CD4-positive, alpha-beta memory T cell (primary cell): ENCODE data around the gene CTDNEP1. TPM values are rescaled to one million over a fixed set of nuclear protein-coding genes. Genes with fewer than 3 reads are reported as not detected.

Experiments used
- CTCF ChIA-PET: fragments of 350-600 bp; sonication (Branson Sonifier 250); formaldehyde crosslinking; loops from one replicate; lab custom pipeline; 2021; ENCODE audit warnings: inconsistent platforms; ENCODE audit not compliant: partially characterized antibody; lab: Charles Lee
- POLR2A ChIA-PET: fragments of 350-600 bp; sonication (Branson Sonifier 250); formaldehyde crosslinking; loops from one replicate; lab custom pipeline; 2021; ENCODE audit not compliant: partially characterized antibody; lab: Charles Lee
- DNase-seq, 5 donors: peaks; one replicate each; pipeline versions ENCODE4 v3.0.0 to v3.0.0-alpha.2; 2020 to 2022; ENCODE audit warnings: mixed read lengths in 1 of 5
- H3K27ac ChIP-seq: one replicate; pipeline ENCODE4 v1.7.0; 2013; ENCODE audit warnings: low read depth, low read length
- H3K27me3 ChIP-seq: 2 replicates; pipeline ENCODE4 v1.7.0; 2013; ENCODE audit warnings: mild to moderate bottlenecking, low read length, moderate library complexity; ENCODE audit not compliant: insufficient read depth
- H3K36me3 ChIP-seq: 2 replicates; pipeline ENCODE4 v1.7.0; 2013; ENCODE audit warnings: mild to moderate bottlenecking, low read length, moderate library complexity; ENCODE audit not compliant: insufficient read depth
- H3K4me1 ChIP-seq: 2 replicates; pipeline ENCODE4 v1.7.0; 2013; ENCODE audit warnings: mild to moderate bottlenecking, low read length, moderate library complexity; ENCODE audit not compliant: insufficient read depth
- H3K4me3 ChIP-seq, 2 donors: one replicate each; pipeline ENCODE4 v1.7.0; 2013; ENCODE audit warnings: low read length in 2 of 2, mild to moderate bottlenecking in 1 of 2
- H3K9me3 ChIP-seq, 2 donors: one replicate each; pipeline ENCODE4 v1.7.0; 2013; ENCODE audit warnings: low read length in 2 of 2, control low read depth in 1 of 2; ENCODE audit not compliant: control insufficient read depth in 1 of 2
- H3K27ac Mint-ChIP-seq, 7 donors: one replicate each; pipeline ENCODE4 v1.8.0; 2020 to 2021; ENCODE audit warnings: mixed read lengths in 7 of 7, mild to moderate bottlenecking in 6 of 7, inconsistent platforms in 3 of 7, moderate library complexity in 3 of 7
- H3K27me3 Mint-ChIP-seq, 2 donors: one replicate each; pipeline ENCODE4 v1.8.0; 2020 to 2021; ENCODE audit warnings: mixed read lengths in 2 of 2
- H3K36me3 Mint-ChIP-seq, 2 donors: one replicate each; pipeline ENCODE4 v1.8.0; 2020 to 2021; ENCODE audit warnings: mixed read lengths in 2 of 2, inconsistent platforms in 1 of 2, mild to moderate bottlenecking in 1 of 2
- H3K4me1 Mint-ChIP-seq, 4 donors: one replicate each; pipeline ENCODE4 v1.8.0; 2020 to 2021; ENCODE audit warnings: mixed read lengths in 4 of 4, mild to moderate bottlenecking in 1 of 4
- H3K4me3 Mint-ChIP-seq, 8 donors: one replicate each; pipeline ENCODE4 v1.8.0; 2020 to 2021; ENCODE audit warnings: mixed read lengths in 8 of 8, mild to moderate bottlenecking in 7 of 8, moderate library complexity in 6 of 8, inconsistent platforms in 3 of 8
- H3K9me3 Mint-ChIP-seq, 8 donors: one replicate each; pipeline ENCODE4 v1.8.0; 2020 to 2021; ENCODE audit warnings: mixed read lengths in 8 of 8, mild to moderate bottlenecking in 5 of 8, inconsistent platforms in 3 of 8, moderate library complexity in 1 of 8
- intact Hi-C: fragments of 100-400 bp; cut with micrococcal nuclease; formaldehyde crosslinking; loops from one replicate; pipeline ENCODE4 v1.15.1; 2023
- polyA plus RNA-seq, 2 donors: library from polyadenylated mRNA; unstranded; fragments of 300-500 nt; fragmentation: Illumina TruSeq; gene quantifications; one replicate each; pipeline ENCODE4 v1.2.3, GENCODE V29; 2021
- total RNA-seq, 2 experiments: library from RNA; stranded (reverse); gene quantifications; one replicate each; pipeline ENCODE4 v1.2.3, GENCODE V29; 2021

CTDNEP1 gene
- 100 to 1,000 TPM; 145 to 157 TPM for total RNA-seq
- polyA plus RNA-seq, result 10 to 100 TPM; 42.4 to 59.1 TPM

- Mint-ChIP-seq H3K4me3 (peak within 1 kb of the TSS; percentile 91 to 97 (median 95)), H3K36me3 (peaks cover 12 to 48% of the 10 kb centered on the region in 2 donors), H3K27ac (peak within 1 kb of the TSS; percentile 98 to 100 (median 99)), H3K27me3 (no peaks in the 10 kb centered on the region), H3K9me3 (peaks cover 0 to 1% (median 0%) of the 10 kb centered on the region in 8 donors), H3K4me1 (peaks cover 25 to 53% (median 40%) of the 10 kb centered on the region in 4 donors)
- Histone ChIP-seq H3K36me3 (peaks cover 7% of the 10 kb centered on the region), H3K9me3 (no peaks in the 10 kb centered on the region), H3K27me3 (no peaks in the 10 kb centered on the region), H3K4me1 (peaks cover 37% of the 10 kb centered on the region), H3K27ac (peak within 1 kb of the TSS; percentile 98), H3K4me3 (peak within 1 kb of the TSS; percentile 71 to 92)
- POLR2A ChIA-PET, result interaction anchor here (0.6 to 4.8 kb wide), 13 partner anchors 10 to 436 kb away, joined by 3 to 115 read pairs (median 4); partner anchors contain the start of genes ACADVL, ACAP1, DLG4 and DVL2
- intact Hi-C loops, result loop anchor here (1.0 to 5.0 kb wide), 8 partner anchors 10 to 321 kb away; partner anchors contain the start of genes EIF5A, PHF23, POLR2A and TMEM256
- CTCF ChIA-PET, result interaction anchor here (0.8 to 1.7 kb wide), 2 partner anchors 15 to 206 kb away, joined by 3 read pairs; no protein-coding TSS in a partner anchor
- peak; percentile 99 to 100 (median 99) for DNase-seq
Measured at GRCh38 chr17:7251661-7252175, at the start of gene CTDNEP1. Gene CTDNEP1, minus strand, starts transcription at chr17:7251734. Its CDS starts 438 bp downstream, at chr17:7251296.

DNA sequence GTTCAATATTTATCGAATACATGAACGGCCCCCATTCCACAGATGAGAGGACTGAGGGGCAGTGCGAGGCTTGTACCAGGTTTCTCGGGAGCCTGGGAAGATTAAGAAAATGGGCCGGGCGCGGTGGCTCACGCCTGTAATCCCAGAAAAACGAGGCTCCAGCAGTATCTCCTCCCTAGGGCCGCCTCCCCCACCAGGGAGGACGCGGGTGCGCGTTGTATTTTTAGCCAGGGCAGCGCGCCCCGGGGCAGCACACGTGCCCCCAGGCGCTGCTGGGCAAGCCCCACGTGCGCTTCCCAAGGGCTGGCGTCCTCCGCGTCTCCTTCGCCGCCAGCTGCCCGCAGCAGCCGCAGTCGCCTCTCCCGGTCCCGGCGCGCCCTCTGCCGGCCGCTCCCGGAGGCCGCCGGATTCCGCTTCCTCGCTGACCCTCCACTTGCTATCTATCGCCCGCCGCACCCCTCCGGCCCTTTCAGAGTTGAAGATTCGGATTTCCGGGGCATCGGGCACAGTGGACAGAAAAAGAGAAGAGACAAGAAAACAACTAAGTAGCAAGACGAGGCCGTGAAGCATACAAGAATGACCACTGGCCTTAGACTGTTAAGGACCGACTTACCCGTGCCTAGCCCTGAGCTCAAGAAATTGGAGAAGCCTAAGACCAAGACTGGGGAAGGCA, 44.8 kb upstream of the CTDNEP1 start:
- H3K4me1 ChIP-seq, result peaks cover 26% of the 10 kb centered on the region
- Mint-ChIP-seq H3K9me3 (no peaks in the 10 kb centered on the region), H3K27me3 (peaks cover 2 to 19% of the 10 kb centered on the region in 2 donors), H3K36me3 (no peaks in the 10 kb centered on the region), H3K4me1 (peaks cover 7 to 31% (median 18%) of the 10 kb centered on the region in 4 donors), H3K27ac (peak overlapping the region in 3 of 7 donors; percentile 55 to 60 (median 59)), H3K4me3 (peak overlapping the region in 6 of 8 donors; percentile 8 to 86 (median 50))
- H3K4me3 ChIP-seq, result no peak overlapping the region
- no peaks in the 10 kb centered on the region for H3K9me3 ChIP-seq
- POLR2A ChIA-PET, result interaction anchor here (0.6 to 2.3 kb wide), 15 partner anchors 10 to 278 kb away, joined by 3 to 30 read pairs (median 5); partner anchors contain the start of genes ACADVL, ACAP1, DLG4 and GABARAP
- peak; percentile 41 to 62 (median 51) for DNase-seq
- H3K27me3 ChIP-seq, result no peaks in the 10 kb centered on the region
- H3K27ac ChIP-seq, result no peak overlapping the region
- H3K36me3 ChIP-seq, result no peaks in the 10 kb centered on the region
- CTCF ChIA-PET, result interaction anchor here (0.6 to 4.4 kb wide), 38 partner anchors 9 to 385 kb away, joined by 3 to 79 read pairs (median 4); partner anchors contain the start of genes ACADVL, ACAP1, DLG4 and GABARAP
- intact Hi-C loops, result loop anchor here (1.0 to 10.0 kb wide), 5 partner anchors 10 to 251 kb away; no protein-coding TSS in a partner anchor

DNA sequence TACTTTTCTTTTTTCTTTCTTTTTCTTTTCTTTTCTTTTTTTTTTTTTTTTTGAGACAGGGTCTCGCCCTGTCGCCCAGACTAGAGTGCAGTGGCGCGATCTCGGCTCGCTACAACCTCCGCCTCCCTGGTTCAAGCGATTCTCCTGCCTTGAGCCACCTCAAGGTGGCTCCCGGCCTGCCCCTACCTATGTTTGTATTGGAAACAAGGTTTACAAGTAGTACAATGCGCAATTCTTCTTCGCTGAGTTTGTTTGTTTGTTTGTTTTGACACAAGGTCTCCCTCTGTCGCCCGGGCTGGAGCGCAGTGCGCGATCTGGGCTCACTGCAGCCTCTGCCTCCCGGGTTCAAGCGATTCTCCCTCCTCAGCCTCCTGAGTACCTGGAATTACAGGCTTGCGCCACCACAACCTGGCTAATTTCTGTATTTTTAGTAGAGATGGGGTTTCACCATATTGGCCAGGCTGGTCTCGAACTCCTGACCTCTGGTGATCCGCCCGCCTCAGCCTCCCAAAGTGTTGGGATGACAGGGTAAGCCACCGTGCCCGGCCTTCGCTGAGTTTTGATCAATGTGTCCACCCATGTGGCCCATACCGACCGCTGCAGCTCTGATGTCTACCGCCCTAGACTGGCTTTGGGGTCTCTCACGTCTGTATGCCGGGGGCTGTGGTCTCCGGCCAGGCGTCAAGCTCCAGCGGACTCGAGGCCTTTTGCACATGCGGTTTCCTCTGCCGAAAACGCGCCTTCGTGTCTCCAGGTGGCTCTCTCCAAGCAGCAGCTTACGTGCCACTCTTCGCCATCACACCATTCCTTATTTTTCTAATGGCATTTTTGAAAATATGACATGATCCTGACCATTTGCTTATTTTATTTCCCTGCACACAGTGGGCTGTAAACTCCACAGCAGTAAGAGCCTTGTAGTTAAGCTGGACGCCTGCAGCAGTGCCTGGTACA, 44.0 kb upstream of the CTDNEP1 start:
- CTCF ChIA-PET, result interaction anchor here (0.8 to 4.4 kb wide), 27 partner anchors 9 to 251 kb away, joined by 3 to 79 read pairs (median 5); partner anchors contain the start of genes ACADVL, ACAP1, DLG4 and KCTD11
- Histone ChIP-seq H3K9me3 (no peaks in the 10 kb centered on the region), H3K4me1 (peaks cover 26% of the 10 kb centered on the region), H3K27ac (no peak overlapping the region), H3K4me3 (peak overlapping the region in 1 of 2 donors; percentile 41), H3K36me3 (no peaks in the 10 kb centered on the region), H3K27me3 (no peaks in the 10 kb centered on the region)
- DNase-seq, result peak in 1 of 5 donors; percentile 7
- Mint-ChIP-seq H3K27me3 (peaks cover 2 to 19% of the 10 kb centered on the region in 2 donors), H3K4me1 (peaks cover 7 to 31% (median 18%) of the 10 kb centered on the region in 4 donors), H3K4me3 (peak overlapping the region; percentile 71 to 96 (median 81)), H3K36me3 (no peaks in the 10 kb centered on the region), H3K27ac (peak overlapping the region in 5 of 7 donors; percentile 8 to 91 (median 52)), H3K9me3 (no peaks in the 10 kb centered on the region)
- intact Hi-C loops, result loop anchor here (1.0 to 10.0 kb wide), 5 partner anchors 11 to 250 kb away; no protein-coding TSS in a partner anchor
- POLR2A ChIA-PET, result interaction anchor here (0.6 to 2.3 kb wide), 10 partner anchors 9 to 279 kb away, joined by 3 to 30 read pairs (median 5); partner anchors contain the start of genes ACADVL, DLG4, GABARAP and PHF23

DNA sequence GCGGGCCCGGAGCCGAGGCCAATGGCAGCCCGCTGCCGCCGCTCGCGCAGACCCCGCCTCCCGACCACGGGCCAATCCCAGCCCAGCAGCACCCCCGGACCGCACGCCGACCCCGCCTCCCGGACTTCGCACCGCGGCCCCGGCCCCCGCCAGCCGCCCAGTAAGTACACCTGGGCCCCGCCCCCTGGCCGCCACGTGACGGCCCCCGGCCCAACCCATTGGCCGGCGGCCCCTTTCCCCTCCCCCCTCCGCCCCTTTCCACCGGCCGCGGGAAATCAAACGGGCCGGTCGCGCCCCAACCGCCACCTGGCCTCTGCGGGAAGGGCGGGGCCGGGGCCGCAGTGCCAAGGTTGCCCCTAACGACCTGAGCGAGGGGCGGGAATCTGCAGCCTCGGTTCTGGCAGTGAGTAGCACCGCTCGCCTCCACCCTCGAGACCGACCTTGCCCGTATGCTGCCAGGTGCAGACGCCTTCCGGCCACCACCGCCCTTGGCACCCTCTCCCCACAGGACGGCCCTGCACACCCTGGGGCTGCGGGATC, 43.1 kb upstream of the CTDNEP1 start, which contains the start of gene YBX2:
TSS of gene YBX2 (minus strand) at position 26 of the 540 bp plus-strand sequence. CDS start 139 bp downstream, outside the sequence.
- H3K4me3 ChIP-seq, result peak within 1 kb of the TSS in 1 of 2 donors; percentile 41
- DNase-seq, result peak; percentile 53 to 78 (median 63)
- Mint-ChIP-seq H3K27me3 (peaks cover 2 to 19% of the 10 kb centered on the region in 2 donors), H3K27ac (peak within 1 kb of the TSS in 6 of 7 donors; percentile 24 to 91 (median 74)), H3K4me3 (peak within 1 kb of the TSS; percentile 74 to 96 (median 81)), H3K4me1 (peaks cover 7 to 31% (median 18%) of the 10 kb centered on the region in 4 donors), H3K36me3 (no peaks in the 10 kb centered on the region), H3K9me3 (no peaks in the 10 kb centered on the region)
- POLR2A ChIA-PET, result no interaction called here
- H3K27ac ChIP-seq, result no peak within 1 kb of the TSS
- CTCF ChIA-PET, result no interaction called here
- H3K27me3 ChIP-seq, result no peaks in the 10 kb centered on the region
- H3K4me1 ChIP-seq, result peaks cover 26% of the 10 kb centered on the region
- H3K9me3 ChIP-seq, result no peaks in the 10 kb centered on the region
- no peaks in the 10 kb centered on the region for H3K36me3 ChIP-seq
- intact Hi-C loops, result loop anchor here (10.0 kb wide), 1 partner anchor 160 kb away; no protein-coding TSS in a partner anchor

- intact Hi-C loops, result loop anchor here (10.0 kb wide), 1 partner anchor 159 kb away; no protein-coding TSS in a partner anchor
- no peak overlapping the region for H3K27ac ChIP-seq
- H3K4me1 Mint-ChIP-seq, result peaks cover 7 to 31% (median 18%) of the 10 kb centered on the region in 4 donors
- peak overlapping the region in 4 of 7 donors; percentile 24 to 77 (median 56) for H3K27ac Mint-ChIP-seq
- ChIA-PET POLR2A (interaction anchor here (0.6 to 2.1 kb wide), 2 partner anchors 21 to 321 kb away, joined by 4 to 6 read pairs; partner anchors contain the start of genes FXR2 and GPS2), CTCF (interaction anchor here (1.1 to 1.8 kb wide), 2 partner anchors 73 to 248 kb away, joined by 6 read pairs; no protein-coding TSS in a partner anchor)
- H3K4me3 Mint-ChIP-seq, result peak overlapping the region; percentile 21 to 76 (median 64)
- H3K9me3 Mint-ChIP-seq, result no peaks in the 10 kb centered on the region
- H3K9me3 ChIP-seq, result no peaks in the 10 kb centered on the region
- H3K27me3 ChIP-seq, result no peaks in the 10 kb centered on the region
- peaks cover 2 to 19% of the 10 kb centered on the region in 2 donors for H3K27me3 Mint-ChIP-seq
- H3K36me3 Mint-ChIP-seq, result no peaks in the 10 kb centered on the region
- peaks cover 26% of the 10 kb centered on the region for H3K4me1 ChIP-seq
- H3K4me3 ChIP-seq, result no peak overlapping the region
- DNase-seq, result peak in 3 of 5 donors; percentile 13 to 50 (median 15)
- no peaks in the 10 kb centered on the region for H3K36me3 ChIP-seq
Measured at GRCh38 chr17:7293816-7294613, 42.5 kb upstream of the CTDNEP1 start.
